Natural killer cell treated with Interleukin-12 subunit alpha and Interleukin-12 subunit beta and Interleukin-15 and Interleukin-18, amount 100 ng/mL, for 72 hours (primary cell): ENCODE results near the gene CASD1. TPM values are rescaled to one million over a fixed set of nuclear protein-coding genes. Genes with fewer than 3 reads are reported as not detected.

ENCODE experiments used
- ATAC-seq, 2 donors: fragments of 150-1000 bp; cut with Tn5 transposase in 1 of 2; sonication (Bioruptor Pico), chemical (Tn5 transposase) in 1 of 2; 2 replicates each; pipeline ENCODE4 v1.10.0; 2021
- DNase-seq: peaks from one replicate; pipeline ENCODE4 v3.0.0; 2022; ENCODE audit warnings: low spot score
- H3K27ac Mint-ChIP-seq, 2 donors: 1 replicate in 1 of 2; 2 replicates in 1 of 2; pipeline ENCODE4 v1.8.0; 2022; ENCODE audit warnings: mixed read lengths in 2 of 2, mild to moderate bottlenecking in 1 of 2, moderate library complexity in 1 of 2
- H3K27me3 Mint-ChIP-seq, 2 donors: 1 replicate in 1 of 2; 2 replicates in 1 of 2; pipeline ENCODE4 v1.8.0; 2022; ENCODE audit warnings: mixed read lengths in 2 of 2
- H3K36me3 Mint-ChIP-seq: one replicate; pipeline ENCODE4 v1.8.0; 2022; ENCODE audit warnings: mixed read lengths
- H3K4me1 Mint-ChIP-seq, 2 donors: 1 replicate in 1 of 2; 2 replicates in 1 of 2; pipeline ENCODE4 v1.8.0; 2022; ENCODE audit warnings: low read depth in 2 of 2, mixed read lengths in 2 of 2, mild to moderate bottlenecking in 1 of 2
- H3K4me3 Mint-ChIP-seq: one replicate; pipeline ENCODE4 v1.8.0; 2022; ENCODE audit warnings: mixed read lengths
- H3K9me3 Mint-ChIP-seq: 2 replicates; pipeline ENCODE4 v1.8.0; 2022; ENCODE audit warnings: mixed read lengths
- total RNA-seq, 2 donors: library from RNA; stranded (reverse); gene quantifications; one replicate each; pipeline ENCODE4 v1.2.3, GENCODE V29; 2022

CASD1 gene
- 10 to 100 TPM; 12.3 to 28.9 TPM for total RNA-seq

DNA sequence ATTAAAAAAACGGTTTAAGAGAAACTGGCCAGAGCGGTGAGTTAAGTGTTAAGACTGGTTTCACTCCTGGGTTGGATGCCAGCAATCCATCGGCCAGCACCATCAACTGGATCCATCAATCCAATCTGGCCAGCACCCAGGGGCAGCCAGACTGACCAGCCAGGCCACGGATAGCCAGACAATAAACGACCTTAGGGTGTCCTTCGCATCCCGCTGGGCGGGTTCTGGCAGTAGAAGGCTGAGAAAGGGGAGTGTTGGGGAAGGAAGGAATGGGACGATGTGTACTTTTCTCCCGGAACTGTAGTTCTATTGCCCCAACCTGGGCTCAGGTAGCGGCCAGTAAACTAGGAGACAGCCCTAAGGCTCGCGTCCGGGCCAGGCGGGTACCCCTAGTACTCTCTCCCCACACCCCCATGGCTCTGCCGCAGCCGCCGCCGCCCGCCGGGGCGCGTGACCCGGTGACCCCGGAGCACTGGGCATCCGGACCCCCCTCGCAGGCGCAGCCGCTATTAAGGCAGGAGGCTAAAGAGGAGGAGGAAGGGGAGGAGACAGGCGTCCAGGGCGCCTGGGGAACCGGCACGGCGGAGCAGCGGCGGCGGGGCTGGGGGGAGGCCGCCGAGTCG, at the start of gene CASD1:
CASD1 (plus strand) TSS at position 546 of the 623 bp plus-strand sequence. CDS start 276 bp downstream, outside the sequence.
- H3K9me3 Mint-ChIP-seq: no peaks in the 10 kb centered on the region
- H3K27ac Mint-ChIP-seq: peak within 1 kb of the TSS; percentile 49 to 90
- DNase-seq: peak; percentile 76
- H3K4me1 Mint-ChIP-seq: peaks cover 23 to 26% of the 10 kb centered on the region in 2 donors
- H3K27me3 Mint-ChIP-seq: no peaks in the 10 kb centered on the region
- no peaks in the 10 kb centered on the region for H3K36me3 Mint-ChIP-seq
- H3K4me3 Mint-ChIP-seq: peak within 1 kb of the TSS; percentile 84
- peak; percentile 84 to 85 for ATAC-seq

DNA sequence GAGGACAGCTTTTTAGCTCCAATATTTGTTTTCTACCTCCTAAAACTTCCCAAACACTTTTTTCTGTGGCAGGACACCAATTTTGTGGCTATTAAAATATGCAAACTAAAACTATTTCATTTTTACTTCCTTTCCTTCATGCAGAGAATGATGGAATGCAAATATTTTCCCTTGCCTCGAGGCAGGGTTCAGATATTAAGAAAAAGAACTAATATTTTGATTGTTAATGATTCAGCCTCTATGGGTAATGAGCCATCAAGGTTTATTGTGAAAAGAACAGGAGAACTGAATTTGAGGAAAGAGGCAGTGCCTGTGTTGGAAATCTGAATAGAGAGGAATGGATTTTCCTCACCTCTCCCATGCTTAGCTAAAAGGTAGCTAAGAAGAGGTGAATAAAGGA, 43.1 kb upstream of the CASD1 start:
- H3K27me3 Mint-ChIP-seq: peaks cover 12 to 13% of the 10 kb centered on the region in 2 donors

DNA sequence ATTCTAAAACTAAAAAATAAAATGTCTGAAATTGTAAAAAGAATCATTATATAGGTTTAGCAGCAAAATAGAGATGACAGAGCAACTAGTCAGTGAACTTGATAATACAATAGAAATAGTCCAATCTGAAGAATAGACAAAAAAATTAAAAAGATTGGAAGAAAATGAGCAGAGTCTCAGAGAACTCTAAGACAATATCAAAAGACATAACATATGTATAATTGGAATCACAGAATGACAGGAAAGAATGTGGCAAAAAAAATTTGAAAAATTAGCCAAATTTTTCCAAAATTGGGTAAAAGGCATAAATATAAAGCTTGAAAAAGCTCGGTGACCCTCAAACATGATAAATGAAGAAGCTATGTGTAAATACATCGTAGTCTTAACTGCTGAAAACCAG, 38.0 kb upstream of the CASD1 start:
- no peaks in the 10 kb centered on the region for H3K4me1 Mint-ChIP-seq

More for the DNA sequence above, 43.1 kb upstream of the CASD1 start:
- no peak overlapping the region for H3K27ac Mint-ChIP-seq
- no peaks in the 10 kb centered on the region for H3K4me1 Mint-ChIP-seq
- no peaks in the 10 kb centered on the region for H3K9me3 Mint-ChIP-seq
- DNase-seq: no peak
- no peak overlapping the region for H3K4me3 Mint-ChIP-seq
- no peak for ATAC-seq
- no peaks in the 10 kb centered on the region for H3K36me3 Mint-ChIP-seq

DNA sequence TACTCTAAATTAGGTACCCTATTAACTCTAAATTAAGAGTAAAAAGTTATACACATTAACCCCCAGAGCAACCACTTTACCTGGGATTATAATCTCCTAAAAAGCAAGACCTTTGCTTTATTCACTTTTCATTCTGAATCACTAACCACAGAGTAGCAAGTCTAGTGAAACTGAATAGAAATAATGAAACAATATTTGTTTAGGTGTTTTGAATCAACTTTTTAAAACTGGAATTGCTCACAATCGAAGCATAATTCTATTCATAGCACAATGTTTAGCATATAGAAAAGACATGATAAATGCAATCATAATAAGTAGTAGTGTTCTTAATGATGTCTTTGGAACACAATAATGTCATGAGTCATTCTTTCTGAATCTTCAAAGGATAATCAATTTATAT, 37.0 kb upstream of the CASD1 start:
- no peak for ATAC-seq
- Mint-ChIP-seq H3K4me3 (no peak overlapping the region), H3K27ac (no peak overlapping the region), H3K4me1 (no peaks in the 10 kb centered on the region), H3K36me3 (no peaks in the 10 kb centered on the region), H3K27me3 (peaks cover 16 to 29% of the 10 kb centered on the region in 2 donors), H3K9me3 (no peaks in the 10 kb centered on the region)
- DNase-seq: no peak

More for the DNA sequence above, 38.0 kb upstream of the CASD1 start:
- Mint-ChIP-seq H3K4me3 (no peak overlapping the region), H3K27me3 (peaks cover 15 to 24% of the 10 kb centered on the region in 2 donors), H3K27ac (no peak overlapping the region), H3K36me3 (no peaks in the 10 kb centered on the region), H3K9me3 (no peaks in the 10 kb centered on the region)
- ATAC-seq (no peak), DNase-seq (no peak)

DNA sequence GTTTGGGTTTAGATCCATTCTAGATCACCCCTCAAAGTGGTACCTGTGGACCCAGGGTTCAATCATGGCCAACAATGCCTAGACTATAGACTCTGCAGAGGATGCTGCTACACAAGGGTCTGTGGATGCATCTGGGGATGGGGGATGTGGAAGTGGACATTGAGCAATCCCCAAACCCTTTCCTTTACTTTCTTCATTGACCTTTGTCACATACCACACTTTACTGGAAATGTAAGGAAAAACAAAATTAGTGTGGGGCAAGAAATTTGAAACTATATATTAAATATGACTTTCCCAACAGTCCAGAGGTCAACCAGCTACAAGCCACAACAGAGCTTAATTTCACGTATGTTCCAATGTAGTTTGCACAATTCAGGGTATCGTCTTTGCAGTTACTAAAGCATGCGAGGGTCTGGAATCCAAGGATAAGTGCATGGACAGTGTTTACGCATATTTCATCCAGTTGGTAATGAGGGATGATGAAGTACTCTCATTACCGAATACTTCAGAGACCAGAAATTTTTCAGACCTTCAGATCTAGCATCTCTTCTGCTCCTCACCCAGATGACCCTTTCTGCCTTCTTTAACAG, 33.3 kb upstream of the CASD1 start:
- Mint-ChIP-seq H3K4me3 (no peak overlapping the region), H3K27me3 (peaks cover 16 to 24% of the 10 kb centered on the region in 2 donors)

DNA sequence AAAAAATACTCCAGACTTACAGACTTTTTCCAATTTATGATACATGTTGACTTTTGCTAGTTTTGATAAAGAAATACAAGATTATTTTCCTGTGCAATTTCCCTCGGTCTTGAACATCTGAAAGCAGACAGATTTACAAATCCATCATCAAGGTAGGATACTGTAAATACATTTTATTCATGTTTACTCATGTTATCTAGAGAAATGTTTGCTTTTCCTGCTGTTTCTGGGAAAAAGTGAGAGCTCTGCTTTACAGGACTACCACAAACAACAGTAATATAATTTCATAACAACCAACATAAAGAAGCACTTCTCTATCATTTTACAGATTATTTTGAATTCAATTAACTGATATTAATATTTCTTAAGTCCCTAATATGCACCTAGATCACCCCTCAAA, 31.7 kb upstream of the CASD1 start:
- Mint-ChIP-seq H3K4me3 (no peak overlapping the region), H3K27me3 (peaks cover 19 to 24% of the 10 kb centered on the region in 2 donors), H3K36me3 (no peaks in the 10 kb centered on the region), H3K4me1 (no peaks in the 10 kb centered on the region), H3K27ac (no peak overlapping the region), H3K9me3 (no peaks in the 10 kb centered on the region)
- no peak for DNase-seq
- ATAC-seq: no peak

More for the DNA sequence above, 33.3 kb upstream of the CASD1 start:
- ATAC-seq (no peak), DNase-seq (no peak)
- no peaks in the 10 kb centered on the region for H3K4me1 Mint-ChIP-seq
- no peaks in the 10 kb centered on the region for H3K9me3 Mint-ChIP-seq
- no peaks in the 10 kb centered on the region for H3K36me3 Mint-ChIP-seq
- H3K27ac Mint-ChIP-seq: no peak overlapping the region

DNA sequence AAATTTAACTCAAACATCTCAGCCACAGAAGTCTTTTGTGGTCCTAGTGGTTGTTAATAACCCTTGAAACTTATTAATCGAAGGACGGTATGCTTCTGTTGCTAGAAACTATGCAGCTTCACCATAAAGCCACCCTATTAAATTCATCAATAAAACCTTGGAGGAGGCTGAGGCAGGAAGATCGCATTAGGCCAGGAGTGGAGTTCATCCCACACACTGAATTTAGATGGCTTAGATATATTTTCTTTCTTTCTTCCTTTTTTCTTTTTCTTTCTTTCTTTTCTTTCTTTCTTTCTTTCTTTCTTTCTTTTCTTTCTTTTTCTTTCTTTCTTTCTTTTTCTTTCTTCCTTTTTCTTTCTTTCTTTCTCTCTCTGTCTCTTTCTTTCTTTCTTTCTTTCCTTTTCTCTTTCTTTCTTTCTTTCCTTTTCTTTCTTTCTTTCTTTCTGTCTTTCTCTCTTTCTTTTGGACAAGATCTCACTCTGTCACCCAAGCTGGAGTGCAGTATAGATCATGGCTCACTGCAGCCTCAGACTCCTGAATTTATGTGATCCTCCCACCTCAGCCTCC, 30.9 kb upstream of the CASD1 start:
- Mint-ChIP-seq H3K4me3 (no peak overlapping the region), H3K27me3 (peaks cover 23 to 28% of the 10 kb centered on the region in 2 donors), H3K27ac (no peak overlapping the region), H3K36me3 (no peaks in the 10 kb centered on the region), H3K9me3 (no peaks in the 10 kb centered on the region), H3K4me1 (no peaks in the 10 kb centered on the region)
- ATAC-seq (no peak), DNase-seq (no peak)

DNA sequence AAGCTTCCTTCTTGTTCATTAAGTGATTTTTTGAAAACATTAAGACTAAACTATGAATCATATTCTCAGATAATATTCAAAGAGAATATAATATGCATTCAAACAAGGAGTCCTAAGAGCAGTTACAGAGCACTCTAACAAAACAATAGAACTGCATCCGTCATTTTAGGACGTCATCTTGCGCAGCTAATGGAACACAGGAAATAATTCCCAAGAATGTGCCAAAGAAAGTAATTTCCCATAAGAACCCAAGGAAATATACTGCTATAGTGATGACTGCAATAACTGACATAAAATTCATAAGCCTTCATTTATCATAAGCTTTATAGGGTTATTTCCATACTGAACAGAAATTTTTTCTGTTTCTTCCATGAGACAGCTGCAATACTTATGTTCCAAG, 28.3 kb upstream of the CASD1 start:
- DNase-seq (no peak), ATAC-seq (no peak)
- Mint-ChIP-seq H3K4me1 (no peaks in the 10 kb centered on the region), H3K4me3 (no peak overlapping the region), H3K36me3 (no peaks in the 10 kb centered on the region), H3K27ac (no peak overlapping the region), H3K9me3 (no peaks in the 10 kb centered on the region), H3K27me3 (peaks cover 34 to 40% of the 10 kb centered on the region in 2 donors)

DNA sequence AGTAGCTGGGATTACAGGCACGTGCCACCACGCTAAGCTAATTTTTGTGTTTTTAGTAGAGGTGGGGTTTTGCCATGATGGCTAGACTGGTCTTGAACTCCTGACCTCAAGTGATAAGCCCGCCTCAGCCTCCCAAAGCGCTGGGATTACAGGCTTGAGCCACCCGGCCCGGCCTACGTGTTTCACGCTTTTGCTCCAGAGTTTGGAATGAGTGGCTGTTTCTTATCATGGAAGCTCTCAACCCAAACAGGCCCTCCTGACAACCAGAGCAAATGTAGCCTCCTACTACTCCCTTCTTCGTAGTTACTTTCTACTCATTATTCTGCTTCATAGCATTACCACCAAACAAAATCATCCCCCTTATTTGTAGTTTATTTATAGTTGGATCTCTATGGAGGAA, 26.8 kb upstream of the CASD1 start:
- Mint-ChIP-seq H3K36me3 (no peaks in the 10 kb centered on the region), H3K27ac (no peak overlapping the region), H3K4me1 (no peaks in the 10 kb centered on the region), H3K4me3 (no peak overlapping the region), H3K27me3 (peaks cover 36 to 46% of the 10 kb centered on the region in 2 donors), H3K9me3 (no peaks in the 10 kb centered on the region)
- DNase-seq (no peak), ATAC-seq (no peak)

DNA sequence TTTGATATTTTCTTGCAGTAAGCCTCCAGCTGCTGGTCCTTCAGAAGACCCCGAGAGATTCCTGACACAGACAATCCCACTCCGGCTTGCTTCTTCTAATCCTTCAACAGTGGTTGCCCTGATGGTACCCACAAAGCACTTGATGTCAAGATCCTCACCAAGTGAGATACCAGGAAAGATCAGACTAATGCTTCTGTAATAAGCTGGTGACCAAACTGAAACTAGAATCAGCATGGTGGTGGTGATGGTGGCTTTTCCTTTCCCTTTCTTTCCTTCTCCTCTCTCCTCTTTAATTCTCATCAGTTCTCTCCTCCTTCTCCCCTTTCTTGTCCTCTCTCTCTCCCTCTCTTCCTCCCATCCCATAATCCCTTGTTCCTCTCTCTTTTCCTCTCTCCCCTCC, 25.8 kb upstream of the CASD1 start:
- ATAC-seq: no peak
- no peaks in the 10 kb centered on the region for H3K9me3 Mint-ChIP-seq

DNA sequence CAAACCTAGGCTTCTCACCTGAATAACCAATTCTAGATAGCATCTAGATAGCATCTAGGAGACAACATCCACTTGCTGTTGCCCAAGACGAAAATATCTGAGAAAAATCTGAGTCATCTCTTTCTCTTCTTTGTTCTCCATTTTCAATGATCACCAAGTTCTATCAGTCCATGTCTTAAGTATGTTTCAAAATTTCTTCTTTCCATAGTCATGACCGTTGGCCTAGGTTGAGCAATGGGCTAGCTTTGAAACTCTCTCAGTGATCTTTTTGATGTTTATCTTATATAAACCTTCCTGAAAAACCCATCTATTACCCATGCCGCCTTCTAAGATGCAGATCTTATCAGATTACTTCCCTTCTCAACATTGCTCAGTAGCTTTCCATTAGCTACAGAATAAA, 23.4 kb upstream of the CASD1 start:
- Mint-ChIP-seq H3K4me3 (no peak overlapping the region), H3K9me3 (no peaks in the 10 kb centered on the region), H3K27me3 (peaks cover 40 to 45% of the 10 kb centered on the region in 2 donors), H3K36me3 (no peaks in the 10 kb centered on the region), H3K4me1 (no peaks in the 10 kb centered on the region), H3K27ac (no peak overlapping the region)
- ATAC-seq (no peak), DNase-seq (no peak)

More for the DNA sequence above, 25.8 kb upstream of the CASD1 start:
- Mint-ChIP-seq H3K27ac (no peak overlapping the region), H3K27me3 (peaks cover 42 to 47% of the 10 kb centered on the region in 2 donors), H3K4me3 (no peak overlapping the region), H3K36me3 (no peaks in the 10 kb centered on the region), H3K4me1 (no peaks in the 10 kb centered on the region)
- no peak for DNase-seq

DNA sequence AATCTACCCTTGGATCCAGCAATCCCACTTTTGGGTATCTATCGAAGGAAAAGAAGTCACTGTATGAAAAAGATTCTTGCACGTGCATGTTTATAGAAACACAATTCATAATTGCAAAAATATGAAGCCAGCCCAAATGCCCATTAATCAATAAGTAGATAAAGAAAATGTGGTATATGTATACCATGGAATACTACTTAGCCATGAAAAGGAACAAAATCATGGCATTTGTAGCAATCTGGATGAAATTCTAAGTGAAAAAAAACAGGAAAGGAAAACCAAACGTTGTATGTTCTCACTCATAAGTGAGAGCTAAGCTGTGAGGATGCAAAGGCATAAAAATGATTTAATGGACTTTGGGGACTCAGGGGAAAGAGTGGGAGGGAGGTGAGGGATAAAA, 18.2 kb upstream of the CASD1 start:
- no peak for DNase-seq
- Mint-ChIP-seq H3K4me3 (no peak overlapping the region), H3K27ac (no peak overlapping the region), H3K36me3 (no peaks in the 10 kb centered on the region), H3K9me3 (no peaks in the 10 kb centered on the region), H3K27me3 (peaks cover 19 to 20% of the 10 kb centered on the region in 2 donors), H3K4me1 (no peaks in the 10 kb centered on the region)
- no peak for ATAC-seq

DNA sequence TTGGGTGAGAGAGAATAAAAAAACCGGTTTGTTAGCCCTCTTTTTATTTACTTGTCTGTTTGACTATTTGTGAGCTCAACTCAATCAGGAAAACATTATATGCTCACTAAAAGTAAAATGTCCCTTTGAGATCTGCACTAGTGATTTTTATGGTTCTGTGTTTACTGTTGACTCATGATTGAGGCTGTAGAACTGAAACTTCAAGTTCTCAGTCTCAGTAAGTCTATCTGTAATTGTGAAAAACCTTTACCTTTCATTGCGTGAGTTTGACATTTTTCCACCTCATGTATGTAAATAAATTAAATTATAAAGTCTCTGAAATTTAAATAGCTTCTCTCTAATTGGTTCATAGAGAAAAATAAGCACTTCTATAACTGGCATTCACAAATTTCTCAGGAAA, 17.0 kb upstream of the CASD1 start:
- Mint-ChIP-seq H3K9me3 (no peaks in the 10 kb centered on the region), H3K36me3 (no peaks in the 10 kb centered on the region), H3K4me3 (no peak overlapping the region), H3K27me3 (peaks cover 8 to 13% of the 10 kb centered on the region in 2 donors), H3K27ac (no peak overlapping the region), H3K4me1 (no peaks in the 10 kb centered on the region)
- DNase-seq: no peak
- no peak for ATAC-seq

DNA sequence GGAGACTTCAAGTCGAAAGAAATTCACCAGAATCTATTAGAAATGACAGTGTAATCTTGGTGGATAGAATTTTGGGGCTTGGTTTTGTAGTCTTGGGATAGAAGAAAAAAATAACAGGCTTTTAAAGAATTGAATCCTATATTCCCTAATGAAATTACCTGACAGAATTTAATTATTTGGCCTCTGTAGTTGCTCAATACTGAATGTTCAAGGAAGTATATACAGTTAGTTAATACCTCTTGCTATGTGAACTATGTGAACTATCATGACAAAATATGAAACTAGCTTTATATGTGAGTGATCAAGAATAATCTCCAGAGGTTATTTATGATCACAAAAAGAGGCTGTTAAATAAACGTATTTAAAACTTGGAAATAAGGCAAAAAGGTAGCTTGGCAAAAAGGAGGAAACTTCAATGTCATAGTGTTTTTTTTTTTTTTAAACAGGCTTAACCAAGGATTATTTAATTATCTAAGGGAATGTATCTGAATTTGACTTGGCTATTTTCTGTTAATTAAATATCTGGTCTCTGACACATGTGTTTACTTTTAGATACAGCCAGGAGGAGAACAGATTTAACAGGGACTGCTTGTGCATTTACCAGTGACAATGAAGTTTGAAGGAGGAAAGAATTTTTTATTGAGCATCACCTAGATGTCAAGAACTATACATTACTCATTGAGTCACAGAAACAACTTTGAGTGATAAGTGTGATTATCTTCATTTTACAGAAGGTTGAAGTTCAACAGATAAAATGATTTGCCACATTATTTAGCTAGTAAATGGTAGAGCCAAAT, 11.5 kb upstream of the CASD1 start:
- no peak for DNase-seq
- no peaks in the 10 kb centered on the region for H3K4me1 Mint-ChIP-seq
- H3K27me3 Mint-ChIP-seq: peaks cover 15 to 35% of the 10 kb centered on the region in 2 donors
- H3K9me3 Mint-ChIP-seq: no peaks in the 10 kb centered on the region
- no peaks in the 10 kb centered on the region for H3K36me3 Mint-ChIP-seq
- no peak for ATAC-seq
- no peak overlapping the region for H3K4me3 Mint-ChIP-seq
- H3K27ac Mint-ChIP-seq: no peak overlapping the region
